Anterior cingulate cortex (tissue), 58 donors: Measurements from ENCODE around the gene OR2V1.

Experiments
- DNase-seq, 58 donors: peaks; one replicate each; lab custom pipeline; 2025; lab: John Stamatoyannopoulos, UW

OR2V1 gene

GRCh38 chr5:181086026-181086883, 44.7 kb downstream of the OR2V1 start:
- no peak for DNase-seq

DNA sequence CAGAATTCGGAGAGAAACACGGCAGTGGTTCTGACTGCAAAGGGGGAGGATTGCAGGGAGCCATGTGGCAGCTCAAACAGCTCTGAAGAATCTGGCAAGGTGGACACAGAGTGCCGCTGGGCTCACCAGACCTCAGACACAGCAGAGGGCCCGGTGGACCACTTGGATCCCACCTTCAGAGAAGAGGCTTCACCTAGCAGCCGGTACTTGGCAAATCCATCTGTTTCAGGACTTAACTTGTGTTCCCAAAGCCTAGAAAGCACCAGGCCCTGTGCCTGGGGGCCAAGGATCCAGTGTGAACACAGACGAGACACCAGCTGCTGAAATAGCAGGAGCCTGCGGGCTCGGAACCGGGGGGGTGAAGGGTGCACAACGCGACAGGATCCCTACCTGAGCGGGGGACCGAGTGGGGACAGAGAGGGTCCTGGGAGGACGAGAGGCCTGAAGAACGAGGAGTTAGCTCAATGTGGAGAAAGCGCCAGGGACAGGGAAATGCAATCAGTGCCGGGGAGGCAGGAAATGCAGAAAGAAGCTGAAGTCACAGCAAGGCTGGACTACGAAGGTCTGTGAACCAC, 46.3 kb downstream of the OR2V1 start:
- DNase-seq: no peak

- no peak for DNase-seq
Measured at GRCh38 chr5:181081989-181082388, 49.0 kb downstream of the OR2V1 start.

DNA sequence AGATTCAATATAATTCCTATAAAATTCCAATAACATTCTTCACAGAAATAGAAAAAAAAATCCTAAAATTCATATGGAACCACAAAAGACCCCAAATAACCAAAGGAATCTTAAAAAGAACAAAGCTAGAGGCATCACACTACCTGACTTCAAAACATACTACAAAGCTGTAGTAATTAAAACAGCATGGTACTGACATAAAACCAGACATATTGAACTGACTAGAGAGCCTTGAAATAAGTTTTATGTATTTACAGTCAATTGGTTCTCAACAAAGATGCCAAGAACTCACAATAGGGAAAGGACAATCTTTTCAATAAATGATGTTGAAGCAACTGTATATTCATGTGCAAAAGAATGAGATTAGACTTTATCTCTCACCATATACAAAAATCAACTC, 54.0 kb downstream of the OR2V1 start:
- DNase-seq: no peak
